NB4 (cell line): Measurements from ENCODE around the gene MARCHF4.

Experiments
- DNase-seq: peaks from one replicate; pipeline ENCODE4 v3.0.0; 2010; ENCODE audit warnings: low read depth
- H3K4me3 ChIP-seq: one replicate; pipeline ENCODE4 v1.5.1; 2011; ENCODE audit warnings: mild to moderate bottlenecking, low read depth, low read length, moderate library complexity
- MYC ChIP-seq: IDR thresholded peaks from 2 replicates; pipeline ENCODE4 v1.6.1; 2011; ENCODE audit warnings: low read depth, low read length
- POLR2A ChIP-seq: IDR thresholded peaks from 2 replicates; pipeline ENCODE4 v1.6.1; 2011; ENCODE audit warnings: mild to moderate bottlenecking; ENCODE audit not compliant: insufficient read length; ENCODE audit errors: extremely low read depth
- TF ChIP-seq, protein P1 (sequence below): IDR thresholded peaks from 2 replicates; pipeline ENCODE4 v1.6.1; 2011; ENCODE audit warnings: low read depth, low read length
- TF ChIP-seq, protein P2 (sequence below): IDR thresholded peaks from one replicate; pipeline ENCODE4 v1.5.1; 2012; ENCODE audit warnings: low read depth, low read length

Gene MARCHF4

DNA sequence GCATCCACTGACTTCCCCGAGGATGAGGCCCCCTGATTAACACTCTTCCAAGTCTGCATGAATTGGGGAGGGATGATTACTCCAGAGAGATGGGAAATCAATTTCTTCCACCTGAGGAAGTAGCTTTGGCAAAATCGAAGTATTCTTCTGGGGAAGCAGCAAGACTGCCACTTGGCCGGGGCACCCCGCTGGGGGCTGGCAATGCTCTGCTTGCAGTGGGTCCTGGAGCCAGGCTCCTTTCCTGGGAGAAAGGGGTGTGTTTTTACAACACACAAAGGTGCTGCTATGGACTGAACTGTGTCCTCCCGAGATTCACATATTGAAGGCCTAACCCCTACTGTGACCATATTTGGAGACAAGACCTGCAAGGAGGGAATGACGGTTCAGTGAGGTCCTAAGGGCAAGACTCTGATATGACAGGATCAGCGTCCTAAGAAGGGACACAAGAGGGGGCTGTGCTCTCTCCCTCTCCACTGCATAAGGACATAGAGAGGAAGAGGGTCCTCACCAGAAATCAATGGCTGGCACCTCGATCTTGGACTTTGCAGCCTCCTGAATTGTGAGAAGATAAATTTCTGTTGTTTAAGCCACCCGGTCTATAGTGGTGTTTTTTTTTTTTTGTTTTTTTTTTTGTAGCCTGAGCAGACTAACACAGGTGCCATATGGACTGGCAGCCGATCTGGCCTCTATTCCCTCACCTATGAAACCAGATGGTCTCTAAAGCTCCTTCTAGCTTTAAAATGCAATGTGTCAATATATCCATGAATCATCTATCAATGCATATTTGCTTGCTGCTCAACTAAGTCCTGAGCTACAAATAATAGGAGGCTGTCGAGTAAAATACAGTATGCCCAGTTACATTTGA lies 36.4 kb upstream of the MARCHF4 start:
- peak; percentile 47 for DNase-seq
- no peak overlapping the region for H3K4me3 ChIP-seq
- no peak for TF ChIP-seq POLR2A
- no peak for TF ChIP-seq MYC
- TF ChIP-seq, protein P1, sequence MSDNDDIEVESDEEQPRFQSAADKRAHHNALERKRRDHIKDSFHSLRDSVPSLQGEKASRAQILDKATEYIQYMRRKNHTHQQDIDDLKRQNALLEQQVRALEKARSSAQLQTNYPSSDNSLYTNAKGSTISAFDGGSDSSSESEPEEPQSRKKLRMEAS = no peak
- TF ChIP-seq, protein P2, sequence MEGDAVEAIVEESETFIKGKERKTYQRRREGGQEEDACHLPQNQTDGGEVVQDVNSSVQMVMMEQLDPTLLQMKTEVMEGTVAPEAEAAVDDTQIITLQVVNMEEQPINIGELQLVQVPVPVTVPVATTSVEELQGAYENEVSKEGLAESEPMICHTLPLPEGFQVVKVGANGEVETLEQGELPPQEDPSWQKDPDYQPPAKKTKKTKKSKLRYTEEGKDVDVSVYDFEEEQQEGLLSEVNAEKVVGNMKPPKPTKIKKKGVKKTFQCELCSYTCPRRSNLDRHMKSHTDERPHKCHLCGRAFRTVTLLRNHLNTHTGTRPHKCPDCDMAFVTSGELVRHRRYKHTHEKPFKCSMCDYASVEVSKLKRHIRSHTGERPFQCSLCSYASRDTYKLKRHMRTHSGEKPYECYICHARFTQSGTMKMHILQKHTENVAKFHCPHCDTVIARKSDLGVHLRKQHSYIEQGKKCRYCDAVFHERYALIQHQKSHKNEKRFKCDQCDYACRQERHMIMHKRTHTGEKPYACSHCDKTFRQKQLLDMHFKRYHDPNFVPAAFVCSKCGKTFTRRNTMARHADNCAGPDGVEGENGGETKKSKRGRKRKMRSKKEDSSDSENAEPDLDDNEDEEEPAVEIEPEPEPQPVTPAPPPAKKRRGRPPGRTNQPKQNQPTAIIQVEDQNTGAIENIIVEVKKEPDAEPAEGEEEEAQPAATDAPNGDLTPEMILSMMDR = peak; percentile 37

DNA sequence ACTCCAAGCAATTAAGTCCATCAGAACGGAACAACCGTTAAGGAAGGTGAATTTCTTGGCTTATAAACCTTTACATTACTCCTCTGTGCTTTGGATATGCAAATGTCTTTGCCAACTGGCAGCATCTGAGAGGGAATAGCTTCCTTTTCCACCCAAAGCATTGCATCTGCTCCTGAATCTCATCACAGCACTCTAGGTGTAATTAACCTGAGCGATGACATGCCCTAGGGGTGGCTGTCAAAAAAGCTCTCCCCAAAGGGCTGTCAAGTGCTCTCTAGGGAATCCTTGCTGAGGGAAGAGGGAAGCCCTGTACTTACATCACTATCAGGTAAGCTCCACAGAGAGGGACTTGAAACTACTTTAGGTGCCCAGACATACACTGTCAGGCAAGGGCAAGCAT lies 34.5 kb upstream of the MARCHF4 start:
- no peak overlapping the region for H3K4me3 ChIP-seq
- TF ChIP-seq, protein P2 = no peak
- TF ChIP-seq POLR2A (no peak), MYC (no peak)
- TF ChIP-seq, protein P1 = no peak
- DNase-seq = no peak

DNA sequence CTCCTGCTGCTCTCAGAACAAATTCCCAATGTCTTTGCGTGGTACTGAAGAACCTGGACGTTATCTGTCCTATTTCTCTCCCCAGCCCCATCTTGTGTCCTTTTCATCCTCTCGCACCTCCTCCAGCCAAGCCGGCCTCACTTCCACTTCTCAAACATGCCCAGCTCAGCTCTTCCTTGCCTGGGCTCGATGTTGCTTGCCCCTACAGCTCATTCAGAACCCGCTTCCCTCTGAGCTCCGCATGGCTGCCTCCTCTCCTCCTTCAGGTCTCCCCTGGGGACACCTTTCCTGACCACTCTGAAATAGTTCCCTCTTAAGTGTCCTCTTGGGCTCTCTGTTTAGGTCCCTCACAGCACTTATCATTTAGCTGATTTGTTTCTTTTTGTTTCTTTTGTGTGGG lies 33.3 kb upstream of the MARCHF4 start:
- no peak for DNase-seq
- TF ChIP-seq, protein P1 = no peak
- TF ChIP-seq, protein P2 = no peak
- no peak for TF ChIP-seq MYC
- no peak for TF ChIP-seq POLR2A
- H3K4me3 ChIP-seq = no peak overlapping the region

DNA sequence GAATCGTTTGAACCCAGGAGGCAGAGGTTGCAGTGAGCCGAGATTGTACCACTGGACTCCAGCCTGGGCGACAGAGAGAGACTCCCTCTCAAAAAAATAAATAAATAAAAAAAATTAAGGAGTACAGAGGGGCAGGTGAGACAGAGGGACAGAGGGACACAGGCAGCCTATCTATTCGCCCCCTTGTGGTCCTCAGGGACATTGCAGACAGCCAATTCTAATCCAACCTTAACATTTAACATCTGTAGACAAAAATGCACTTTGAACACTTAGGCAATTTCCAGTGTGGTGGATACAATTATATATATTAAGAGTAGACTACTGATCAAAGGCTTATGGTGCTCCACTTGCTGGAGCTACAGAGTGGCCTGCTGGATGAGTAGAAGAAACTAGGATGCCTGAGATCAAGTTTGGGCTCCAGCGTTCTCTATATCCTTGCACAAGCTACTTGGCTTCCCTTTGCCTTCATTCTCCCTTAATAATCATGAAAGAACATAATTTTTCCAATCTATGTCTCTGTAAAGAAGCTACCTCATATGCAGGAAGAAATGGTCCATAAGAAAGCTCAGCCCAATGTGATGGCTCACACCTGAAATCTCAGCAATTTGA lies 31.8 kb upstream of the MARCHF4 start:
- TF ChIP-seq POLR2A = no peak
- TF ChIP-seq, protein P2 = peak; percentile 94
- no peak for TF ChIP-seq MYC
- TF ChIP-seq, protein P1 = no peak
- DNase-seq = peak; percentile 53
- H3K4me3 ChIP-seq = no peak overlapping the region

DNA sequence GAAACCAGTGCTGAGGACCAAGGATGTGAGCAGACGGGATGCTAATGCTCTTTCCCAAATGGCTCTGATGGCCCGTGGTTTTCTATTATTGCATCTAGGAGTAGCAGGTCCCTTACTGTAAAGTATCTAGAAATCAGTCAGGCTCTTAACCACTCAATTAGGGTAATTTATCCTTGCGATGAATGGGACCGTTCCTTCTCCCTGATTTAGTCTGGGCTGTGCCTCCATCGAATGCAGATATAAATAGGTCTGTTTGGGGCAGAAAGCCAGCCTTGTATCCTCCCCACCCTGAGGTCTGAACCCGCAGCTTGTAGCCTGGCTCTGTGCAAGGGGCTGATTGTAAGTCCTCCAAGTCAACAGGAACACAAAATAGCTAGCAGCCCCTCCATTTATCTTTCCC lies 30.5 kb upstream of the MARCHF4 start:
- TF ChIP-seq, protein P2 = no peak
- TF ChIP-seq POLR2A (no peak), MYC (no peak)
- no peak for DNase-seq
- no peak overlapping the region for H3K4me3 ChIP-seq

DNA sequence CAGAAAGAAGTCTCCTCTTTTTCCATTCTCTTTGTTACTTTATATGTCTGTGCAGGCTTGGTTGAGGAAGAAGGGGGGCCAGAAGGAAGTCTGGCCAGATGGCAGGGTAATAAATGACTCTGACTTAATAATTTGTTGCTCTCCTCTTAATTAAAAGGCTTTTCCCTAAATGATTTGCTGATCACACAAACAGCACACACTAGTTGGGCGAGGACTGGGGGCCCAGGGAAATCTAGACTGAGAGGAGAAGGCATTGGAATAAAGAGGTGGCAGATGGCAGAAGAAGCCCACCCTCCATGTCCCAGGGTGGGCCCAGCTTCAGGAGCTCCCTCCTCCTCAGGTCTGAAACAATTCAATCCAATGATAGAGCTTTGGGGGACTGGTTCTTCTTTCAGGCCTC lies 27.3 kb upstream of the MARCHF4 start:
- TF ChIP-seq, protein P2 = no peak
- TF ChIP-seq MYC (no peak), POLR2A (no peak)
- TF ChIP-seq, protein P1 = no peak
- DNase-seq = no peak
- H3K4me3 ChIP-seq = no peak overlapping the region
